Globus pallidus (tissue), 1 donor: ENCODE measurements around the gene TNS4.

Experiments
- DNase-seq: peaks from one replicate; pipeline ENCODE4 v3.0.0-alpha.2; 2015; ENCODE audit warnings: low spot score

TNS4 gene

GRCh38 chr17:40493697-40494096 is 7.7 kb downstream of the TNS4 start:
- DNase-seq = no peak

- DNase-seq = no peak
These were observed 9.9 kb downstream of the TNS4 start for GRCh38 chr17:40491486-40491885.

GRCh38 chr17:40490982-40491381 is 10.4 kb downstream of the TNS4 start:
- DNase-seq = no peak

- DNase-seq = peak; percentile 88
These were observed 11.1 kb downstream of the TNS4 start for GRCh38 chr17:40490289-40490853.

- DNase-seq = no peak
These were observed 13.9 kb downstream of the TNS4 start for GRCh38 chr17:40487371-40488020.

GRCh38 chr17:40486522-40487370 is 14.7 kb downstream of the TNS4 start:
- DNase-seq = no peak

GRCh38 chr17:40485851-40486521 is 15.4 kb downstream of the TNS4 start:
- no peak for DNase-seq

- no peak for DNase-seq
These were observed 16.4 kb downstream of the TNS4 start for GRCh38 chr17:40484973-40485530.

- no peak for DNase-seq
These were observed 17.0 kb downstream of the TNS4 start for GRCh38 chr17:40484285-40484972.

- DNase-seq = no peak
These were observed 17.7 kb downstream of the TNS4 start for GRCh38 chr17:40483679-40484078.

- DNase-seq = no peak
These were observed 18.7 kb downstream of the TNS4 start for GRCh38 chr17:40482722-40483121.

- no peak for DNase-seq
These were observed 20.3 kb downstream of the TNS4 start for GRCh38 chr17:40481106-40481505.

GRCh38 chr17:40480501-40481003 is 20.9 kb downstream of the TNS4 start:
- DNase-seq = no peak

GRCh38 chr17:40479754-40480480 is 21.5 kb downstream of the TNS4 start:
- no peak for DNase-seq

- no peak for DNase-seq
These were observed 22.9 kb downstream of the TNS4 start for GRCh38 chr17:40478486-40478885.

GRCh38 chr17:40477796-40478195 is 23.6 kb downstream of the TNS4 start:
- DNase-seq = no peak

- DNase-seq = no peak
These were observed 26.1 kb downstream of the TNS4 start for GRCh38 chr17:40475234-40475908.

GRCh38 chr17:40474419-40475002 is 26.9 kb downstream of the TNS4 start:
- DNase-seq = no peak

- no peak for DNase-seq
These were observed 27.7 kb downstream of the TNS4 start for GRCh38 chr17:40473573-40474365.
